ENCODE data around the gene UIMC1. TPM values are rescaled to one million over a fixed set of nuclear protein-coding genes. Genes with fewer than 3 reads are reported as not detected.
A peak's percentile ranks its signal among the peaks of the same experiment; 100 is the strongest.

The UIMC1 gene
- total RNA-seq, 1 experiment from 2014 or later, result 53.0 TPM

DNA sequence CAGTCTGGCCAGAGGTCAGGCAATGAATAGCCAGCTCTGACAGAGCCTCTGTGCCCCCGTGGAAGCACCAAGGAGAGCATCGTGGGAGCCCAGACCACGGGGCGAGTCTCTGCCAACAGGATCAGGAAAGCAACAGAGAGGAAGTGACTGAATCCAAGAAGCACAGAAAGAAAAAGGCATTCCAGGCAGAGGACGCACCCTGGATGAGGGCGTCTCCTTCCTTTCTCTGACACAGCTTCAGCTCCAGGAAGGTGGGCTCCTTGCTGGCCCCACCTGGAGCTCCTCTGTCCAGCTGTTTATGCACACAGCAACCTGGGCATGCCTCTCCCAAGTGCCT, 124.0 kb downstream of the UIMC1 start:
- Histone ChIP-seq H2AK5ac (ENCODE audit: insufficient read length, low read length) (no peak overlapping the region), H3K4me2 (ENCODE audit: insufficient read depth, insufficient read length, low read length) (no peak overlapping the region), H2BK15ac (ENCODE audit: low read depth, low read length) (no peak overlapping the region), H3K56ac (ENCODE audit: insufficient read length, low read depth, low read length) (no peak overlapping the region), H3K4ac (ENCODE audit: low read depth, low read length) (no peak overlapping the region), H2BK20ac (ENCODE audit: low read depth, low read length, poor library complexity, severe bottlenecking) (no peak overlapping the region), H2AFZ (ENCODE audit: low read length) (no peak overlapping the region), H2BK120ac (ENCODE audit: low read depth, low read length, poor library complexity, severe bottlenecking) (no peak overlapping the region), H3K23me2 (ENCODE audit: insufficient read length, low read depth, low read length, poor library complexity, severe bottlenecking) (no peaks in the 10 kb centered on the region), H4K91ac (ENCODE audit: insufficient read length, low read depth, low read length) (no peak overlapping the region), H2BK5ac (ENCODE audit: insufficient read length, low read length) (no peak overlapping the region), H2BK12ac (ENCODE audit: insufficient read length, low read depth, low read length) (no peak overlapping the region), H3K27me3 (ENCODE audit: insufficient read depth, low read length) (no peaks in the 10 kb centered on the region), H3K27ac (ENCODE audit: insufficient read length, low read depth, low read length) (no peak overlapping the region), H3K9ac (ENCODE audit: extremely low read depth, insufficient read length, low read length) (no peak overlapping the region), H3K9me3 (ENCODE audit: control insufficient read depth, low read depth, low read length) (no peaks in the 10 kb centered on the region), H3K79me1 (ENCODE audit: insufficient read depth, low read depth, low read length, poor library complexity, severe bottlenecking) (no peaks in the 10 kb centered on the region), H3K79me2 (ENCODE audit: insufficient read depth, low read length) (no peaks in the 10 kb centered on the region), H4K5ac (ENCODE audit: insufficient read length, low read depth, low read length) (no peak overlapping the region), H4K20me1 (ENCODE audit: control insufficient read depth, insufficient read depth, insufficient read length) (no peaks in the 10 kb centered on the region), H4K8ac (replicated peaks; ENCODE audit: insufficient read length, low read depth, low read length) (no peak overlapping the region), H3K23ac (ENCODE audit: insufficient read length, low read depth, low read length) (no peak overlapping the region), H3K18ac (ENCODE audit: insufficient read length, low read depth, low read length) (no peak overlapping the region), H3K4me1 (ENCODE audit: insufficient read depth, low read length) (no peaks in the 10 kb centered on the region), H3K14ac (ENCODE audit: insufficient read depth, low read length) (no peak overlapping the region), H3T11ph (ENCODE audit: low read length) (no peak overlapping the region)
- H3K27me3 Mint-ChIP-seq (ENCODE audit: low read depth), result no peaks in the 10 kb centered on the region; the same call in 1 of the 2 replicates
- peak overlapping the region in 1 of 3 experiments; percentile 76; a peak in 1 of 7 replicates for H3K27ac Mint-ChIP-seq
- no peak overlapping the region for H3K4me3 Mint-ChIP-seq
- no peak for DNase-seq
- no CpG with 5 or more reads among the region's 6 CpGs for WGBS (ENCODE audit: extremely low coverage, insufficient read length, low lambda C conversion rate)
- TF ChIP-seq, protein P1, sequence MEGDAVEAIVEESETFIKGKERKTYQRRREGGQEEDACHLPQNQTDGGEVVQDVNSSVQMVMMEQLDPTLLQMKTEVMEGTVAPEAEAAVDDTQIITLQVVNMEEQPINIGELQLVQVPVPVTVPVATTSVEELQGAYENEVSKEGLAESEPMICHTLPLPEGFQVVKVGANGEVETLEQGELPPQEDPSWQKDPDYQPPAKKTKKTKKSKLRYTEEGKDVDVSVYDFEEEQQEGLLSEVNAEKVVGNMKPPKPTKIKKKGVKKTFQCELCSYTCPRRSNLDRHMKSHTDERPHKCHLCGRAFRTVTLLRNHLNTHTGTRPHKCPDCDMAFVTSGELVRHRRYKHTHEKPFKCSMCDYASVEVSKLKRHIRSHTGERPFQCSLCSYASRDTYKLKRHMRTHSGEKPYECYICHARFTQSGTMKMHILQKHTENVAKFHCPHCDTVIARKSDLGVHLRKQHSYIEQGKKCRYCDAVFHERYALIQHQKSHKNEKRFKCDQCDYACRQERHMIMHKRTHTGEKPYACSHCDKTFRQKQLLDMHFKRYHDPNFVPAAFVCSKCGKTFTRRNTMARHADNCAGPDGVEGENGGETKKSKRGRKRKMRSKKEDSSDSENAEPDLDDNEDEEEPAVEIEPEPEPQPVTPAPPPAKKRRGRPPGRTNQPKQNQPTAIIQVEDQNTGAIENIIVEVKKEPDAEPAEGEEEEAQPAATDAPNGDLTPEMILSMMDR (conservative IDR thresholded peaks at IDR 0.05), result no peak
- no peaks in the 10 kb centered on the region for H3K9me3 Mint-ChIP-seq
- peaks cover 10 to 19% of the 10 kb centered on the region in 2 experiments for H3K4me1 Mint-ChIP-seq
- no peaks in the 10 kb centered on the region; a peak in 1 of 7 replicates for H3K36me3 Mint-ChIP-seq (ENCODE audit: insufficient read depth in 1 of 3, low read depth in 3 of 3)

Measured in H9 (cell line).